Measurements from ENCODE around the gene C16orf96. TPM values are rescaled to one million over a fixed set of nuclear protein-coding genes. Genes with fewer than 3 reads are reported as not detected.

The C16orf96 gene
- total RNA-seq, 1 experiment from 2014 or later, result 0.10 TPM

- intact Hi-C loops (cut with micrococcal nuclease), result no loop called here
- ChIA-PET CTCF (interaction anchor here (1.4 kb wide), 1 partner anchor 13 kb away, joined by 11 read pairs; no protein-coding TSS in a partner anchor), RAD21 (ENCODE audit: low non-redundant PET in 1 of 2, low total read pairs in 2 of 2, uncharacterized antibody in 2 of 2, unreplicated experiment in 2 of 2) (no interaction called here), POLR2A (interaction anchor here (1.2 kb wide), 1 partner anchor 169 kb away, joined by 3 read pairs; no protein-coding TSS in a partner anchor)
- Histone ChIP-seq H3K79me2 (ENCODE audit: insufficient read depth, low read length) (no peaks in the 10 kb centered on the region), H3K27ac (ENCODE audit: low read depth, low read length) (no peak overlapping the region), H3K4me1 (ENCODE audit: control insufficient read depth in 1 of 2, insufficient read depth in 2 of 2, low read length in 2 of 2) (peaks cover 0 to 14% of the 10 kb centered on the region in 2 experiments; a peak in 1 of 4 replicates), H2AFZ (ENCODE audit: low read depth, low read length, poor library complexity, severe bottlenecking) (no peak overlapping the region), H4K20me1 (ENCODE audit: insufficient read depth) (no peaks in the 10 kb centered on the region), H3K9me3 (ENCODE audit: control insufficient read depth in 1 of 2, insufficient read depth in 1 of 2, low read depth in 1 of 2, low read length in 2 of 2) (peaks cover 9 to 15% of the 10 kb centered on the region in 2 experiments; a peak in 3 of 4 replicates), H3K4me3 (replicated peaks in 1 of 2; ENCODE audit: low read depth in 1 of 2, low read length in 2 of 2) (no peak overlapping the region), H3K4me2 (ENCODE audit: low read length) (no peak overlapping the region), H3K9me2 (ENCODE audit: insufficient read depth) (no peaks in the 10 kb centered on the region), H3K27me3 (ENCODE audit: insufficient read depth, low read length) (no peaks in the 10 kb centered on the region), H3K36me3 (ENCODE audit: control insufficient read depth in 1 of 2, insufficient read depth in 2 of 2, low read length in 2 of 2) (no peaks in the 10 kb centered on the region), H3K9ac (ENCODE audit: low read length) (no peak overlapping the region)
- TF ChIP-seq YY1 (IDR thresholded peaks at IDR 0.05; ENCODE audit: extremely low read depth, insufficient replicate concordance, low read depth, low read length), result no peak
- no peak for TF ChIP-seq TCF7L2 (IDR thresholded peaks at IDR 0.05; ENCODE audit: borderline replicate concordance, extremely low read depth, insufficient read depth, insufficient read length)
- no peak for TF ChIP-seq ATF3 (IDR thresholded peaks at IDR 0.05)
- no peak for TF ChIP-seq RAD21 (IDR thresholded peaks at IDR 0.05; ENCODE audit: low read depth)
- TF ChIP-seq SIN3A (IDR thresholded peaks at IDR 0.05; ENCODE audit: low read depth), result no peak
- no peak for TF ChIP-seq JUND (IDR thresholded peaks at IDR 0.05)
- no peak for TF ChIP-seq EZH2 (IDR thresholded peaks at IDR 0.05)
- TF ChIP-seq EGR1 (IDR thresholded peaks at IDR 0.05; ENCODE audit: low read depth), result no peak
- TF ChIP-seq SP1 (IDR thresholded peaks at IDR 0.05; ENCODE audit: low read depth), result no peak
- TF ChIP-seq REST (IDR thresholded peaks at IDR 0.05; ENCODE audit: low read depth), result no peak
- no peak for TF ChIP-seq CEBPB (IDR thresholded peaks at IDR 0.05; ENCODE audit: low read depth)
- no peak for TF ChIP-seq ELF1 (IDR thresholded peaks at IDR 0.05; ENCODE audit: borderline replicate concordance, low read depth)
- BruUV-seq (replicated peaks), result no TSS peak
- DNase-seq (ENCODE audit: low read depth, low spot score) (no peak), ATAC-seq (no peak)
Observed at GRCh38 chr16:4535627-4536108, 20.5 kb upstream of the C16orf96 start.
